ENCODE measurements around the gene CEACAM18.
"Not testable (repeated sequence)": the region's sequence is repeated elsewhere in the genome, so short reads cannot be mapped to it uniquely, and the experiment has no call there.

CEACAM18 gene

GRCh38 chr19:51461723-51462161, 16.6 kb upstream of the CEACAM18 start:
- DNase-seq, result peak in 6 of 14 donors; percentile 6 to 46 (median 30)

GRCh38 chr19:51462276-51462675, 16.1 kb upstream of the CEACAM18 start:
- DNase-seq, result no peak

- no peak for DNase-seq
Observed at GRCh38 chr19:51462681-51463080, 15.7 kb upstream of the CEACAM18 start.

GRCh38 chr19:51463976-51464581, 14.3 kb upstream of the CEACAM18 start:
- DNase-seq, result not testable (repeated sequence)

- no peak for DNase-seq
Observed at GRCh38 chr19:51466723-51467122, 11.6 kb upstream of the CEACAM18 start.

GRCh38 chr19:51467864-51468544, 10.3 kb upstream of the CEACAM18 start:
- DNase-seq, result no peak

GRCh38 chr19:51468545-51468920, 9.8 kb upstream of the CEACAM18 start:
- DNase-seq, result no peak

GRCh38 chr19:51469162-51469561, 9.2 kb upstream of the CEACAM18 start:
- no peak for DNase-seq

- DNase-seq, result no peak
Observed at GRCh38 chr19:51469629-51470028, 8.7 kb upstream of the CEACAM18 start.

GRCh38 chr19:51470966-51471365, 7.4 kb upstream of the CEACAM18 start:
- no peak for DNase-seq

GRCh38 chr19:51471527-51471926, 6.8 kb upstream of the CEACAM18 start:
- DNase-seq, result no peak

GRCh38 chr19:51472607-51473006, 5.7 kb upstream of the CEACAM18 start:
- DNase-seq, result no peak

GRCh38 chr19:51473009-51473707, 5.2 kb upstream of the CEACAM18 start:
- DNase-seq, result peak in 8 of 14 donors; percentile 6 to 67 (median 30)

GRCh38 chr19:51476164-51476563, 2.2 kb upstream of the CEACAM18 start:
- no peak for DNase-seq

GRCh38 chr19:51477344-51477743, 995 bp upstream of the CEACAM18 start:
- no peak for DNase-seq

- DNase-seq, result no peak
Observed at GRCh38 chr19:51479531-51480331, 1.4 kb downstream of the CEACAM18 start.

- DNase-seq, result no peak
Observed at GRCh38 chr19:51480590-51480989, 2.3 kb downstream of the CEACAM18 start.

GRCh38 chr19:51485960-51486660, 7.8 kb downstream of the CEACAM18 start:
- DNase-seq, result no peak

GRCh38 chr19:51488491-51488890, 10.2 kb downstream of the CEACAM18 start:
- DNase-seq, result no peak

- DNase-seq, result no peak
Observed at GRCh38 chr19:51489113-51489512, 10.8 kb downstream of the CEACAM18 start.

GRCh38 chr19:51490676-51491075, 12.3 kb downstream of the CEACAM18 start:
- DNase-seq, result no peak

GRCh38 chr19:51491586-51491985, 13.2 kb downstream of the CEACAM18 start:
- no peak for DNase-seq
